Iris pigment epithelial cell (primary cell): ENCODE measurements around the gene DENND4C.
"Not testable (repeated sequence)": the region's sequence is repeated elsewhere in the genome, so short reads cannot be mapped to it uniquely, and the experiment has no call there.

ENCODE experiments used
- DNase-seq: peaks from one replicate; pipeline ENCODE4 v3.0.0-alpha.2; 2011; ENCODE audit warnings: low read depth

DENND4C gene

DNA sequence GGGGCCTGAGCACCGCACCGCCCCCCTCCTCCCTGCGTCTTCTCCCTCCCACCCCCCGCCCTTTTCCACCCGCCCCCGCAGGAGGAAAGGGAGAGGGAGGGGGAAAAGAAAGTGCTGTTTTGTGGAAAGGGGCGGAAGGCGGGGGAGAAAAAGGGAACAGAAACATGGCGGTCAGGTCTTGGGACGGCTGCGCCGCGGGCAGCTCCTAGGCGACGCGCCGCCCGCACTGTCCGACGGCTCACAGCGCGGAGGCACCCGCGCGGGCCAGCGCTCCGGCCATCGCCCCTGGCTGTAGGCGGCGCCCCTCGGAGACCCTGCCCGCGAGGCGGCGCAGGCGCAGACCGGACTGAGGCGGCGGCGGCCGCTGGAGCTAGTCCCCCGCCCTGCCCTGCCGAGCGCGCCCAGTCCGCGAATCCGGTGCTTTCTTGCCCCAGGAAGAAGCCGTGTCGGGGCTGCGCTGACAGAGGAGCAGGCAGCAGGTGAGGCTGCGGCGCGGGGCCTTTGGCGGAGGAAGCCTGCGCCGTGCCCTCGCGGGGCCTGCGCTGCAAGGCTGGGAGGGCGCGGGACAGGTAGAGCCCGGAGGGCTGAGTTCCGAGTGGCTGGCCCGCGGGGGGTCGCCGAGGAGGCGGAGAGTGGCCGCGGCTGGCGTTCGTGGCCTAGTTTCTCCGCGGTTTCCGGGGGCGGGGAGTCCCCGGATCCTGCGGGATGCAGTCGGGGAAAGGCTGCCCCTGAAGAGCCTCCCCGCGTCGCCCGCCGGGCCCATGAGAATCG lies at the start of gene DENND4C:
Gene DENND4C, plus strand, starts transcription at position 339 of the 771 bp plus-strand sequence. CDS start 45,482 bp downstream, outside the sequence.
- peak; percentile 87 for DNase-seq

DNA sequence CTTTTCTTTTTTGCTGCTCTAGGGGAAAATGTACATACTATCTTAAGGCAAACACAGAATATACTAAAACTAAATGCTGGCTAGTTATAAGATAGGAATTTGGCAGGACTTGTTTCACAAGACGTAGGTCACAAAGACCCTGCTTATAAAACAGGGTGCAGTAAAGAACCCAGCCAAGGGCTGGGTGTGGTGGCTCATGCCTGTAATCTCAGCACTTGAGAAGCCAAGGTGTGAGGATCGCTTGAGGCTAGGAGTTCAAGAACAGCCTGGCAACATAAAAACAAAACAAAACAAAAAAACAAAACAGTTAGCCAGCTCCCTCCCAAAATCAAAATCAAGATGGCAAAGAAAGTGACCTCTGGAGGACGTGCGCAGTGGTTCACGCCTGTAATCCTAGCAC lies 49.5 kb upstream of the DENND4C start:
- DNase-seq: no peak

DNA sequence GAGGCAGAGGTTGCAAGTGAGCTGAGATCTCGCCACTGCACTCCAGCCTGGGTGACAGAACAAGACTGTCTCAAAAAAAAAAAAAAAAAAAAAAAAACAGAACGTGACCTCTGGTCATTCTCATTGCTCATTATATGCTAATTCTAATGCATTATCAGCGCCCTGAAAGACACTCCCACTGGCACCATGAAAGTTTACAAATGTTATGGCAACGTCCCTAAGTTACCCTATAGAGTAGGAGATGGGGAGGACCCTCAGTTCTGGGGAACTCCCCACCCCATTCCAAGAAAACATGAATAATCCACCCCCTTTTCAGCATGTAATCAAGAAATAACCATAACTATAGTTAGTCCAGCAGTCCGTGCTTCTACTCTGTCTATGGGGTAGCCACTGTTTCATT lies 48.9 kb upstream of the DENND4C start:
- DNase-seq: no peak

- peak; percentile 93 for DNase-seq
Observed at GRCh38 chr9:19184144-19184917, 46.2 kb upstream of the DENND4C start.

DNA sequence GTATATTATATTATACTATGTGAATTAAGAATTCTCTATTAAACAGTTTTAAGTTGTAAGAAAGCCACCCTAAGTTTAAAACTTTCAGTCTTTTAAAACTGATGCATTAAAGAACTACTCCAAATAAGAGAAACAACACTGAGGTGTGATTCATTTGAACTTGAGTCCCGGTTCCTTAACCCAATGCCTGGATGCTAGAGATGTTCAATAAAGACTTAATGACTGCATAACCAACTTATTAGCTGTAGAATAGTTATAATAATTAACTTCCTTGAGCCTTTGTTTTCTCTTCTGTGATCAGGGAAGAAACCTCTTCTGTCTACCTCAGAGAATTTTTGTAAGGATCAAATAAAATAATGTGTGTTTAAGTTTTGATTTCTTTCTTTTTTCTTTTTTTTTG lies 45.3 kb upstream of the DENND4C start:
- DNase-seq: no peak

GRCh38 chr9:19186232-19186631 lies 44.3 kb upstream of the DENND4C start:
- no peak for DNase-seq

DNA sequence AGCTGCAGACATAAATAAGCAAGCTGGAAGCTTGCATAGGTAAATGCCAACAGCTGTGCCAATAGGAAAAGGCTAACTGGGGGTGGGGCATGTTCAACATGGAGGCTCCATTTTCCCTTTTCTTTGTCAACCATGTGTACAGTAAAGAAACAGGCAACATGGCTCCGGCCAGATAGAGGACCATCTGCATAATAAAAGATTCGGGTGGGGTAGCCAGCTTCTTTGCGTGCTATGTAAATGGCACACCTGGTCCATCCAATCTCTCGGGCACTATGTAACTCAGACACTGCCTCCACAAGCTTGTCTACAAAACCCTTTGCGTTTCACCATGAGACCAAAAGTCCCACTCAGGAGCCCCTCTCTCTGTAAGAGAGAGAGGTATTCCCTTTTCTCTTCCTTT lies 41.7 kb upstream of the DENND4C start:
- DNase-seq: no peak

DNA sequence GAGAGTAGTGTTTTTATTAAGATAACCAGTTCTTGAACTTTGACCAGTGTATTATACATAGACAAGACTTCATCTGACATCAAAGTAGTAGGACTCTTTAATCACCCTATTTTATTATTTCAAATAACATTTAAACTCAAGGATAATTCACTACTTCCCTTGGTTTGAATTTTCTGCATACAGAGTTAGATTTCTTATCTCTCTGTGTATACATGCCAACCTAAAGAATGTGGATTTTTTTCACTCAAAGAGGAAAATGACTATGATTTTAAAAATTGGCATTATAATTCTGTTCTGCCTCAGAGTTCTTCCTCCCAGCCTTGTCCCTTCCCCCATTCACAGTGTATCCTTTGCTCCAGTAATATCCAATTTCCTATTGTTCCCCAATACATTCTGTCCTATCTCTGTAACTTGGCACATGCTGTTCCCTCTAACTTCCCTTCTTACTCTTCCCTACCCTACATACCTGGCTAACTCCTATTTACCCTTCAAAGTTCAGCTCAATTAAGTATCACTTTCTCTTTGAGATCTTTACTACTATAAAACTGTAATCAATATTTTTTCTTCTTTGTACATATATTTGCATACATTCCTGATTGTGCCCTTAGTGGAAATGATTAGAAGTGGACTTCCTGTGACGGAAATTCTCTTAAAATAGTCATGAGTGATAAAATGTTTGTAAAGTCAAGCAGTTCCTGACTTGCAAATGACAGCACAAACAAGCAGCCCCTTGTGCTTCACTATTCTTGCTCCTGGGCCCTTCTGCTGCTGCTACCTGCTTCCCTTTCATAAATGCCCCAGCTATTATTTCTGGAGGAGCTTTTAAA lies 38.1 kb upstream of the DENND4C start:
- no peak for DNase-seq

- no peak for DNase-seq
Observed at GRCh38 chr9:19193029-19193324, 37.5 kb upstream of the DENND4C start.

GRCh38 chr9:19193358-19193973 lies 37.0 kb upstream of the DENND4C start:
- not testable (repeated sequence) for DNase-seq

GRCh38 chr9:19198406-19198805 lies 32.1 kb upstream of the DENND4C start:
- no peak for DNase-seq

DNA sequence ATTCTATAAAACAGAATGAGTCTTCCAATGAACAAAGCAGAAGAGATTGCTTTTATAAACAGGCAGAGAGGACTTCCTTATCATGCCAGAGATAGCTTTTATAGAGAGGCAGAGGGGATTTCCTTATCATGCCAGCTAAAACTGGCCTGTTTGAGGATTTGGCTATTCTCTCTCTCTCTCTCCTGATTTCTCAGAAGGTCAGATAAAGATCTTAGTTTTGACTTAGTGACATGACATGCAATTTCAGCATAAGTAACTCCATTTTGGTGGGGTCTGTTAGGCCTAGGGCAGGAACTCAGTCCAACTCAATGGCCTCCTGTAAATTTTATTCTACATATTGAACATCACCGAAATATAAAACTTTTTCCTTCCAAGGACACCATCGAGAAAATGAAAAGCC lies 31.5 kb upstream of the DENND4C start:
- no peak for DNase-seq

DNA sequence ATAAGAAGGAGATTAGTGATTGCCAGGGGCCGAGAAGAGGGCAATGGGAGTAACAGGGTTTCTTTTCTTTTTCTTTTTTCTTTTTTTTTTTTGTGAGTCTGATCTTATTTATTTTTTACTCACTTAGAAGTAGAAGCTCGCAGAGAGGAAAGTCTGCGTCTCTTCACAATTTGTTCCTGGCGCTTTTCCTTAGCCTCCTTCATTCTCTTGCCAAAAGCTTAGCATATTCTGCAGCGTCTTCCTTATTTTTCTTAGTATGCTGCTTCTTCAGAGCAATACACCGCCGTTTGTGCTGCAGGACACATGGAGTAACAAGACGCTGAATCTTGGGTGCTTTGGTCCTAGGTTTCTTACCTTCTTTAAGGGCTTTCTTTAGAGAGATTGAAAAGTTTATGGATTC lies 30.3 kb upstream of the DENND4C start:
- no peak for DNase-seq

GRCh38 chr9:19201899-19202891 lies 28.3 kb upstream of the DENND4C start:
- DNase-seq: no peak

DNA sequence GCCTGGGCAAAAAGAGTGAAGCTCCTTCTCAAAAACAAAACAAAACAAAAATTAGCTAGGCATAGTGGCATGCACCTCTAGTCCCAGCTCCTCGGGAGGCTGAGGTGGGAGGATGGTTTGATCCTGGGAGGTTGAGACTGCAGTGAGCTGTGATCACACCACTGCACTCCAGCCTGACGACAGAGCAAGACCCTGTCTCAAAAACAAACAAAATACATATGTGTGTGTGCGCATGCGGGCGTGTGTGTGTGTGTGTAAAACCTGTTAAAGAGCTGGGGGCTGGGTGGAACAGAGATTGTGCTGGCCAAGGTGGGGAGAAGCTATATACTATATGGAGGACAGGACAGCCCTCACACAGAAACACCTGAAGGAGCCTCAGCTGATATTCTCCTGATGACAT lies 27.4 kb upstream of the DENND4C start:
- DNase-seq: no peak

- DNase-seq: no peak
Observed at GRCh38 chr9:19208653-19209052, 21.8 kb upstream of the DENND4C start.

DNA sequence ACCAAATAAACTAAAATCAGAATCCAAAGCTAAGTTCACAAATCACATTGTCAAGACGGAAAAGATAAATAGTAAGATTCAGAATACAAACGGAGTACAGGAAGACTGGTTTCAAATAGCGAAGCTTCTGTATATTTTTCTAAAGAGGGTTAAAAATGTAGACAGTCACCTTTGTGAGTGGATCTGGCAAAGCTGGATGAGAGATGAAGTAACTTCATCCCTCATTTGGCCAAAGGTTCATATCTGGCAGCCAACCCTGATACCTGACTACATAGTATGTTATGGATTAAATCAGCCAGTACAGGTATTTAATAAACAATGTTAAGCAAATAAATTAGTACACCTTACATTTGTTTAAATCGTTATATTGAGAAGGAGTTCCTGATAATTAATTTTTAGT lies 21.3 kb upstream of the DENND4C start:
- DNase-seq: no peak

GRCh38 chr9:19213823-19214222 lies 16.7 kb upstream of the DENND4C start:
- DNase-seq: no peak

DNA sequence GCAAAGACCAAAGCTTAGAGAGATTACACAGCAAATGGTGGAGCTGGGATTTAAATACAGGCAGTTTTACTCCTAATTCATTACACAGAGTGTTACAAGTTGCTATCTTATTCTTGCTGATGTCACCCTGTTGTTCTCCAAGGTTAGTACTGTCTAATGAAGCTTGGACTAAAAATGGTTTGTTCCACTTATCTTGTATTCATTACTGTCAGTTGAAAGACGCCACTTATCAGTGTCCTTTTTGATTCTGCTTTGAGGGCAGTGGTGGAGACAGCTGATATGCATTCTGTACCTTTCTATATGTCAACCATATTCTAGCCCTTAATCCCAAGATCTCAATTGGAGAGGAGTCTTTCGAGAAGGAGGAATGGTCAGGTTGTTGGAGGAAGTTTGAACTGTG lies 14.0 kb upstream of the DENND4C start:
- DNase-seq: no peak

DNA sequence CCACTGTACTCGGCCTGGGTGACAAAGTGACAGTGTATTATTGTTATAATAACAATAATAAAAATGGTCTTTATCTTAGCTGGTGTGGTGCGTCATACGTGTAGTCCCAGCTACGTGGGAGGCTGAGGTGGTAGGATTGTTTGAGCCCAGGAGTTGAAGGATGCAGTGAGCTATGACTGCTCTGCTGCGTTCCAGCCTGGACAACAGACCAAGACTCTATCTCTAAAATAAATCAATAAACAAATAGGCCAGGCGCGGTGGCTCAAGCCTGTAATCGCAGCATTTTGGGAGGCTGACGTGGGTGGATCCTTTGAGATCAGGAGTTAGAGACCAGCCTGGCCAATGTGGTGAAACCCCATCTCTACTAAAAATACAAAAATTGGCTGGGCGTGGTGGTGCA lies 9.2 kb upstream of the DENND4C start:
- no peak for DNase-seq

- no peak for DNase-seq
Observed at GRCh38 chr9:19223724-19224123, 6.8 kb upstream of the DENND4C start.
